ENCODE measurements around the gene CHRND. TPM values are rescaled to one million over a fixed set of nuclear protein-coding genes. Genes with fewer than 3 reads are reported as not detected.
A peak's percentile ranks its signal among the peaks of the same experiment; 100 is the strongest.

The CHRND gene
- total and polyA plus RNA-seq, 2 of the 8 experiments (the other 6 are each of a cell fraction or from before 2014, with no cell fraction given): 0.24 TPM; not detected in 1

- Histone ChIP-seq H2AK5ac (ENCODE audit: low read depth, low read length) (no peak overlapping the region), H3K9ac (replicated peaks in 1 of 4; ENCODE audit: extremely low read depth in 1 of 4, low read depth in 3 of 4, low read length in 3 of 4) (no peak overlapping the region), H4K5ac (ENCODE audit: insufficient read length, low read depth, low read length) (no peak overlapping the region), H3K23me2 (ENCODE audit: low read depth, low read length) (peaks cover 2% of the 10 kb centered on the region; the same call in 1 of the 2 replicates), H3K4me3 (ENCODE audit: extremely low read depth in 1 of 4, insufficient read depth in 2 of 4, low read depth in 3 of 4, low read length in 4 of 4) (no peak overlapping the region), H3K4ac (replicated peaks; ENCODE audit: insufficient read length, low read depth, low read length) (no peak overlapping the region), H2BK15ac (ENCODE audit: low read length) (no peak overlapping the region), H4K91ac (replicated peaks; ENCODE audit: insufficient read length, low read length) (no peak overlapping the region), H4K8ac (ENCODE audit: extremely low read depth, insufficient read depth, low read length) (no peak overlapping the region), H3K79me2 (ENCODE audit: control insufficient read depth in 1 of 2, insufficient read depth in 2 of 2, low read length in 2 of 2) (no peaks in the 10 kb centered on the region), H3K18ac (ENCODE audit: extremely low read depth, low read length) (no peak overlapping the region), H3K27me3 (replicated peaks in 1 of 4; ENCODE audit: control insufficient read depth in 3 of 4, extremely low read depth in 1 of 4, insufficient read depth in 3 of 4, low read length in 3 of 4) (peaks cover 0 to 2% (median 0%) of the 10 kb centered on the region in 4 experiments; a peak in 4 of 7 replicates), H2BK5ac (ENCODE audit: low read depth, low read length) (no peak overlapping the region), H2BK12ac (ENCODE audit: low read depth, low read length) (no peak overlapping the region), H2BK120ac (replicated peaks; ENCODE audit: low read depth, low read length) (no peak overlapping the region), H3K14ac (ENCODE audit: insufficient read length) (no peak overlapping the region), H3K56ac (replicated peaks; ENCODE audit: insufficient read length, low read depth, low read length) (no peak overlapping the region), H4K20me1 (replicated peaks in 1 of 2; ENCODE audit: control insufficient read depth in 1 of 2, insufficient read depth in 2 of 2, low read length in 2 of 2) (no peaks in the 10 kb centered on the region), H3K36me3 (ENCODE audit: control insufficient read depth in 2 of 4, insufficient read depth in 4 of 4, low read length in 3 of 4) (no peaks in the 10 kb centered on the region), H2AFZ (ENCODE audit: low read length) (0 out of 2 replicates have a peak overlapping the region, but pooled peaks have one; percentile 2), H3K79me1 (ENCODE audit: low read depth, low read length) (no peaks in the 10 kb centered on the region), H3K4me2 (ENCODE audit: insufficient read depth in 1 of 2, low read depth in 2 of 2, low read length in 2 of 2) (no peak overlapping the region), H3K27ac (ENCODE audit: low read depth, low read length) (no peak overlapping the region), H3K4me1 (replicated peaks in 1 of 4; ENCODE audit: control insufficient read depth in 3 of 4, insufficient read depth in 4 of 4, low read length in 3 of 4) (peaks cover 0 to 4% (median 2%) of the 10 kb centered on the region in 4 experiments; a peak in 2 of 7 replicates), H3K9me3 (ENCODE audit: insufficient read depth in 2 of 2, low read depth in 1 of 2, low read length in 1 of 2) (no peaks in the 10 kb centered on the region), H3K23ac (ENCODE audit: insufficient read length) (no peak overlapping the region), H2BK20ac (ENCODE audit: low read length) (no peak overlapping the region)
- FAIRE-seq (no peak), DNase-seq (ENCODE audit: low read depth in 1 of 2, low spot score in 2 of 2) (no peak)
- POLR2A ChIA-PET (ENCODE audit: partially characterized antibody): no interaction called here
- 84% methylated on average over 7 of the region's 7 CpGs; no CpG with 5 or more reads in 1 of the 2 experiments for WGBS, 2 experiments (ENCODE audit: extremely low coverage in 1 of 2, insufficient coverage in 1 of 2, insufficient read length in 1 of 2, insufficient replicate concordance in 2 of 2, low coverage in 1 of 2, low lambda C conversion rate in 2 of 2, missing lambda C conversion rate in 1 of 2)
- TF ChIP-seq JUND (IDR thresholded peaks at IDR 0.05; ENCODE audit: low read length) (no peak), POLR2AphosphoS5 (IDR thresholded peaks at IDR 0.05; ENCODE audit: low read depth, low read length) (no peak), CTBP2 (IDR thresholded peaks at IDR 0.05; ENCODE audit: borderline replicate concordance, insufficient read depth, insufficient read length, low read length) (no peak), KDM1A (IDR thresholded peaks at IDR 0.05; ENCODE audit: borderline replicate concordance, low read length) (no peak), TCF12 (IDR thresholded peaks at IDR 0.05; ENCODE audit: low read depth, low read length) (no peak), EP300 (IDR thresholded peaks at IDR 0.05; ENCODE audit: borderline replicate concordance in 1 of 2, low read depth in 2 of 2, low read length in 2 of 2) (no peak), CREB1 (IDR thresholded peaks at IDR 0.05) (no peak), GTF2F1 (IDR thresholded peaks at IDR 0.05; ENCODE audit: borderline replicate concordance, low read depth, low read length) (no peak), HDAC6 (IDR thresholded peaks at IDR 0.05; ENCODE audit: low read depth, low read length) (no peak), BACH1 (IDR thresholded peaks at IDR 0.05; ENCODE audit: low read length) (no peak), ASH2L (IDR thresholded peaks at IDR 0.05; ENCODE audit: low read length) (no peak)
- CTCF ChIA-PET (ENCODE audit: partially characterized antibody): interaction anchor here (0.6 to 1.7 kb wide), 12 partner anchors 9 to 151 kb away, joined by 3 to 9 read pairs (median 4); no protein-coding TSS in a partner anchor
Measured at GRCh38 chr2:232515639-232516038, 10.3 kb upstream of the CHRND start.
